Measurements from ENCODE around the gene MTPN. TPM values are rescaled to one million over a fixed set of nuclear protein-coding genes. Genes with fewer than 3 reads are reported as not detected.

MTPN gene
- total RNA-seq, 2 experiments from 2014 or later = 108 to 115 TPM

Other genes with a start within 250 kb of the MTPN start
- gene SLC13A4, start 249.2 kb downstream of the MTPN start, total RNA-seq = not detected
- gene FAM180A, start 228.5 kb downstream of the MTPN start, total RNA-seq = not detected

Data from activated CD8-positive, alpha-beta T cell treated with anti-CD3 and anti-CD28 coated beads for 36 hours (primary cell).